DOHH2 (cell line): ENCODE measurements around the gene HCAR2.
"Not testable (repeated sequence)": the region's sequence is repeated elsewhere in the genome, so short reads cannot be mapped to it uniquely, and the experiment has no call there.

ENCODE experiments used
- EZH2phosphoT487 ChIP-seq: fragments of 200-600 bp; sonication (generic); IDR thresholded peaks from 2 replicates; pipeline ENCODE4 v1.6.1; 2017; ENCODE audit warnings: borderline replicate concordance, mild to moderate bottlenecking, antibody characterized with exemption, low read length, moderate library complexity, mixed read lengths
- TF ChIP-seq, protein P1 (sequence below): fragments of 200-600 bp; sonication (generic); IDR thresholded peaks from one replicate; pipeline ENCODE4 v1.5.1; 2014; ENCODE audit warnings: antibody characterized with exemption, mild to moderate bottlenecking, low read depth, low read length; ENCODE audit not compliant: poor library complexity, severe bottlenecking

DNA sequence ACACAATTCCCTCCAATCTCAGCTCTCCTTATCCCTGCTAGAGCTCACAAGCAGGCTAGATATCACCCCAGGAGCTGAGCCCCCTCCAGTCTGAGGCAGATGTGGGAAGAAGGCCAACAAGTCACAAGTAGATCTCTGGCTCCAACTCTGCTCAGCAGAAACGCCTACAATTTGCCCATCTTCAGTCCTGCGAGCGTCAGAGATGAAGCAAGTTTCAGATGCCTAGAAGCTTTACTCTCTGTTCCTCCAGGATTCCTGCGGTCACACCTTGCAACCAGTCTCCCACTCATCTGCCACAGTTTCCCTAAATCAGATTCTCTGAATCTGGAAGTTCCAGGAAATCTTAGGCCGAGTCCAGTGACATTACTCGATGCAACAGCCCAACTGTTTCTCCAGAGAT, 12.1 kb upstream of the HCAR2 start:
- TF ChIP-seq, protein P1, sequence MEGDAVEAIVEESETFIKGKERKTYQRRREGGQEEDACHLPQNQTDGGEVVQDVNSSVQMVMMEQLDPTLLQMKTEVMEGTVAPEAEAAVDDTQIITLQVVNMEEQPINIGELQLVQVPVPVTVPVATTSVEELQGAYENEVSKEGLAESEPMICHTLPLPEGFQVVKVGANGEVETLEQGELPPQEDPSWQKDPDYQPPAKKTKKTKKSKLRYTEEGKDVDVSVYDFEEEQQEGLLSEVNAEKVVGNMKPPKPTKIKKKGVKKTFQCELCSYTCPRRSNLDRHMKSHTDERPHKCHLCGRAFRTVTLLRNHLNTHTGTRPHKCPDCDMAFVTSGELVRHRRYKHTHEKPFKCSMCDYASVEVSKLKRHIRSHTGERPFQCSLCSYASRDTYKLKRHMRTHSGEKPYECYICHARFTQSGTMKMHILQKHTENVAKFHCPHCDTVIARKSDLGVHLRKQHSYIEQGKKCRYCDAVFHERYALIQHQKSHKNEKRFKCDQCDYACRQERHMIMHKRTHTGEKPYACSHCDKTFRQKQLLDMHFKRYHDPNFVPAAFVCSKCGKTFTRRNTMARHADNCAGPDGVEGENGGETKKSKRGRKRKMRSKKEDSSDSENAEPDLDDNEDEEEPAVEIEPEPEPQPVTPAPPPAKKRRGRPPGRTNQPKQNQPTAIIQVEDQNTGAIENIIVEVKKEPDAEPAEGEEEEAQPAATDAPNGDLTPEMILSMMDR, result not testable (repeated sequence)
- TF ChIP-seq EZH2phosphoT487, result not testable (repeated sequence)
